ENCODE results near the gene KCNA1. TPM values are rescaled to one million over a fixed set of nuclear protein-coding genes. Genes with fewer than 3 reads are reported as not detected.

Gene KCNA1
- total RNA-seq, 1 donor from 2014 or later = 0.27 TPM

- Mint-ChIP-seq H3K27ac (ENCODE audit: unreplicated experiment) (no peak overlapping the region), H3K9me3 (ENCODE audit: unreplicated experiment) (peaks cover 30% of the 10 kb centered on the region), H3K27me3 (ENCODE audit: low read depth, unreplicated experiment) (peaks cover 36% of the 10 kb centered on the region), H3K4me3 (ENCODE audit: unreplicated experiment) (no peak overlapping the region), H3K4me1 (ENCODE audit: low read depth, unreplicated experiment) (no peaks in the 10 kb centered on the region), H3K36me3 (ENCODE audit: low read depth, unreplicated experiment) (no peaks in the 10 kb centered on the region)
- Histone ChIP-seq H2AFZ (ENCODE audit: low read depth, low read length) (no peak overlapping the region), H3K27me3 (ENCODE audit: insufficient read depth, low read length) (no peaks in the 10 kb centered on the region), H4K20me1 (ENCODE audit: insufficient read depth, low read length) (no peaks in the 10 kb centered on the region), H3K36me3 (ENCODE audit: insufficient read depth, low read length) (no peaks in the 10 kb centered on the region), H3K79me2 (ENCODE audit: insufficient read depth, low read length) (no peaks in the 10 kb centered on the region), H3K4me1 (ENCODE audit: insufficient read depth, low read length) (no peaks in the 10 kb centered on the region), H3K4me3 (ENCODE audit: insufficient read depth, low read depth, low read length) (no peak overlapping the region), H3K9ac (ENCODE audit: low read length) (no peak overlapping the region), H3K27ac (ENCODE audit: low read depth, low read length) (no peak overlapping the region), H3K9me3 (ENCODE audit: insufficient read depth, low read depth, low read length) (peaks cover 7% of the 10 kb centered on the region), H3K4me2 (ENCODE audit: low read length) (no peak overlapping the region)
- TF ChIP-seq EZH2 (IDR thresholded peaks at IDR 0.05; ENCODE audit: insufficient read depth, low read length) (no peak), CTCF (IDR thresholded peaks at IDR 0.05; ENCODE audit: insufficient read depth, low read depth, low read length) (no peak)
- DNase-seq (ENCODE audit: low read depth) (no peak), FAIRE-seq (no peak)
Observed at GRCh38 chr12:4881266-4882064, 28.2 kb upstream of the KCNA1 start.

GRCh38 chr12:4891866-4892265 lies 17.8 kb upstream of the KCNA1 start:
- Mint-ChIP-seq H3K27me3 (ENCODE audit: low read depth, unreplicated experiment) (peaks cover 35% of the 10 kb centered on the region), H3K4me1 (ENCODE audit: low read depth, unreplicated experiment) (no peaks in the 10 kb centered on the region), H3K36me3 (ENCODE audit: low read depth, unreplicated experiment) (no peaks in the 10 kb centered on the region), H3K4me3 (ENCODE audit: unreplicated experiment) (no peak overlapping the region), H3K27ac (ENCODE audit: unreplicated experiment) (no peak overlapping the region), H3K9me3 (ENCODE audit: unreplicated experiment) (no peaks in the 10 kb centered on the region)
- DNase-seq (ENCODE audit: low read depth) = no peak
- H3K9ac ChIP-seq (ENCODE audit: low read length) = no peak overlapping the region
- H3K36me3 ChIP-seq (ENCODE audit: insufficient read depth, low read length) = no peaks in the 10 kb centered on the region
- peaks cover 15% of the 10 kb centered on the region for H3K27me3 ChIP-seq (ENCODE audit: insufficient read depth, low read length)
- H3K4me2 ChIP-seq (ENCODE audit: low read length) = no peak overlapping the region
- H3K9me3 ChIP-seq (ENCODE audit: insufficient read depth, low read depth, low read length) = no peaks in the 10 kb centered on the region
- H3K27ac ChIP-seq (ENCODE audit: low read depth, low read length) = no peak overlapping the region
- no peak for TF ChIP-seq CTCF (IDR thresholded peaks at IDR 0.05; ENCODE audit: insufficient read depth, low read depth, low read length)
- no peak for TF ChIP-seq EZH2 (IDR thresholded peaks at IDR 0.05; ENCODE audit: insufficient read depth, low read length)
- H3K79me2 ChIP-seq (ENCODE audit: insufficient read depth, low read length) = no peaks in the 10 kb centered on the region
- no peaks in the 10 kb centered on the region for H4K20me1 ChIP-seq (ENCODE audit: insufficient read depth, low read length)
- FAIRE-seq = no peak
- H2AFZ ChIP-seq (ENCODE audit: low read depth, low read length) = no peak overlapping the region
- no peaks in the 10 kb centered on the region for H3K4me1 ChIP-seq (ENCODE audit: insufficient read depth, low read length)
- no peak overlapping the region for H3K4me3 ChIP-seq (ENCODE audit: insufficient read depth, low read depth, low read length)

GRCh38 chr12:4892418-4892817 lies 17.3 kb upstream of the KCNA1 start:
- no peaks in the 10 kb centered on the region for H3K79me2 ChIP-seq (ENCODE audit: insufficient read depth, low read length)
- no peak overlapping the region for H2AFZ ChIP-seq (ENCODE audit: low read depth, low read length)
- H3K4me1 Mint-ChIP-seq (ENCODE audit: low read depth, unreplicated experiment) = no peaks in the 10 kb centered on the region
- H3K9ac ChIP-seq (ENCODE audit: low read length) = no peak overlapping the region
- H3K27me3 Mint-ChIP-seq (ENCODE audit: low read depth, unreplicated experiment) = peaks cover 38% of the 10 kb centered on the region
- H3K9me3 ChIP-seq (ENCODE audit: insufficient read depth, low read depth, low read length) = no peaks in the 10 kb centered on the region
- no peaks in the 10 kb centered on the region for H3K9me3 Mint-ChIP-seq (ENCODE audit: unreplicated experiment)
- no peaks in the 10 kb centered on the region for H3K36me3 Mint-ChIP-seq (ENCODE audit: low read depth, unreplicated experiment)
- DNase-seq (ENCODE audit: low read depth) = no peak
- H3K4me2 ChIP-seq (ENCODE audit: low read length) = no peak overlapping the region
- no peaks in the 10 kb centered on the region for H4K20me1 ChIP-seq (ENCODE audit: insufficient read depth, low read length)
- H3K4me3 ChIP-seq (ENCODE audit: insufficient read depth, low read depth, low read length) = no peak overlapping the region
- H3K4me3 Mint-ChIP-seq (ENCODE audit: unreplicated experiment) = no peak overlapping the region
- H3K27ac Mint-ChIP-seq (ENCODE audit: unreplicated experiment) = no peak overlapping the region
- TF ChIP-seq CTCF (IDR thresholded peaks at IDR 0.05; ENCODE audit: insufficient read depth, low read depth, low read length) (no peak), EZH2 (IDR thresholded peaks at IDR 0.05; ENCODE audit: insufficient read depth, low read length) (no peak)
- H3K36me3 ChIP-seq (ENCODE audit: insufficient read depth, low read length) = no peaks in the 10 kb centered on the region
- no peak for FAIRE-seq
- H3K27me3 ChIP-seq (ENCODE audit: insufficient read depth, low read length) = peaks cover 15% of the 10 kb centered on the region
- no peak overlapping the region for H3K27ac ChIP-seq (ENCODE audit: low read depth, low read length)
- no peaks in the 10 kb centered on the region for H3K4me1 ChIP-seq (ENCODE audit: insufficient read depth, low read length)
